ENCODE data around the gene DUSP6. TPM values are rescaled to one million over a fixed set of nuclear protein-coding genes. Genes with fewer than 3 reads are reported as not detected.

The DUSP6 gene
- total and polyA plus RNA-seq, 2 of the 13 experiments (the other 11 are each of a cell fraction or from before 2014, with no cell fraction given), result 40.9 to 161 TPM

GRCh38 chr12:89352492-89353187 is at the start of gene DUSP6 (continued):
- TF ChIP-seq ZSCAN25 (CRISPR knock-in tag; IDR thresholded peaks at IDR 0.05) (peak; percentile 91), ZNF678 (CRISPR knock-in tag; IDR thresholded peaks at IDR 0.05) (no peak), MYNN (CRISPR knock-in tag; IDR thresholded peaks at IDR 0.05; ENCODE audit: low read depth) (no peak), HNRNPK (IDR thresholded peaks at IDR 0.05; ENCODE audit: low read depth, low read length, poor library complexity, severe bottlenecking) (no peak), ZNF644 (CRISPR knock-in tag; IDR thresholded peaks at IDR 0.05; ENCODE audit: low read depth) (0 out of 2 replicates have a peak, but pooled peaks have one; percentile 7), RFX3 (CRISPR knock-in tag; IDR thresholded peaks at IDR 0.05) (peak; percentile 91), TBP (CRISPR knock-in tag; IDR thresholded peaks at IDR 0.05) (no peak), ZNF674 (CRISPR knock-in tag; IDR thresholded peaks at IDR 0.05; ENCODE audit: low read depth) (no peak), CBX1 (IDR thresholded peaks at IDR 0.05; ENCODE audit: low read depth) (peak; percentile 15), ZNF326 (CRISPR knock-in tag; IDR thresholded peaks at IDR 0.05; ENCODE audit: borderline replicate concordance) (no peak), ZSCAN9 (CRISPR knock-in tag; IDR thresholded peaks at IDR 0.05; ENCODE audit: borderline replicate concordance) (peak; percentile 43; the same call in 1 of the 2 replicates), ARNT (IDR thresholded peaks at IDR 0.05) (no peak), KLF12 (CRISPR knock-in tag; IDR thresholded peaks at IDR 0.05; ENCODE audit: borderline replicate concordance) (peak; percentile 46; the same call in 1 of the 2 replicates)
- TF ChIP-seq, protein P1, sequence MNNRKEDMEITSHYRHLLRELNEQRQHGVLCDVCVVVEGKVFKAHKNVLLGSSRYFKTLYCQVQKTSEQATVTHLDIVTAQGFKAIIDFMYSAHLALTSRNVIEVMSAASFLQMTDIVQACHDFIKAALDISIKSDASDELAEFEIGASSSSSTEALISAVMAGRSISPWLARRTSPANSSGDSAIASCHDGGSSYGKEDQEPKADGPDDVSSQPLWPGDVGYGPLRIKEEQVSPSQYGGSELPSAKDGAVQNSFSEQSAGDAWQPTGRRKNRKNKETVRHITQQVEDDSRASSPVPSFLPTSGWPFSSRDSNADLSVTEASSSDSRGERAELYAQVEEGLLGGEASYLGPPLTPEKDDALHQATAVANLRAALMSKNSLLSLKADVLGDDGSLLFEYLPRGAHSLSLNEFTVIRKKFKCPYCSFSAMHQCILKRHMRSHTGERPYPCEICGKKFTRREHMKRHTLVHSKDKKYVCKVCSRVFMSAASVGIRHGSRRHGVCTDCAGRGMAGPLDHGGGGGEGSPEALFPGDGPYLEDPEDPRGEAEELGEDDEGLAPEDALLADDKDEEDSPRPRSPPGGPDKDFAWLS (CRISPR knock-in tag; IDR thresholded peaks at IDR 0.05; ENCODE audit: borderline replicate concordance), result no peak
- TF ChIP-seq, protein P2, sequence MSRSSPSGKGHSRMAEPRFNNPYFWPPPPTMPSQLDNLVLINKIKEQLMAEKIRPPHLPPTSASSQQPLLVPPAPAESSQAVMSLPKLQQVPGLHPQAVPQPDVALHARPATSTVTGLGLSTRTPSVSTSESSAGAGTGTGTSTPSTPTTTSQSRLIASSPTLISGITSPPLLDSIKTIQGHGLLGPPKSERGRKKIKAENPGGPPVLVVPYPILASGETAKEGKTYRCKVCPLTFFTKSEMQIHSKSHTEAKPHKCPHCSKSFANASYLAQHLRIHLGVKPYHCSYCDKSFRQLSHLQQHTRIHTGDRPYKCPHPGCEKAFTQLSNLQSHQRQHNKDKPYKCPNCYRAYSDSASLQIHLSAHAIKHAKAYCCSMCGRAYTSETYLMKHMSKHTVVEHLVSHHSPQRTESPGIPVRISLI (CRISPR knock-in tag; IDR thresholded peaks at IDR 0.05; ENCODE audit: borderline replicate concordance), result peak; percentile 77; the same call in 1 of the 2 replicates
- TF ChIP-seq, protein P3, sequence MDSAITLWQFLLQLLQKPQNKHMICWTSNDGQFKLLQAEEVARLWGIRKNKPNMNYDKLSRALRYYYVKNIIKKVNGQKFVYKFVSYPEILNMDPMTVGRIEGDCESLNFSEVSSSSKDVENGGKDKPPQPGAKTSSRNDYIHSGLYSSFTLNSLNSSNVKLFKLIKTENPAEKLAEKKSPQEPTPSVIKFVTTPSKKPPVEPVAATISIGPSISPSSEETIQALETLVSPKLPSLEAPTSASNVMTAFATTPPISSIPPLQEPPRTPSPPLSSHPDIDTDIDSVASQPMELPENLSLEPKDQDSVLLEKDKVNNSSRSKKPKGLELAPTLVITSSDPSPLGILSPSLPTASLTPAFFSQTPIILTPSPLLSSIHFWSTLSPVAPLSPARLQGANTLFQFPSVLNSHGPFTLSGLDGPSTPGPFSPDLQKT (CRISPR knock-in tag; IDR thresholded peaks at IDR 0.05; ENCODE audit: borderline replicate concordance), result no peak
- TF ChIP-seq, protein P4, sequence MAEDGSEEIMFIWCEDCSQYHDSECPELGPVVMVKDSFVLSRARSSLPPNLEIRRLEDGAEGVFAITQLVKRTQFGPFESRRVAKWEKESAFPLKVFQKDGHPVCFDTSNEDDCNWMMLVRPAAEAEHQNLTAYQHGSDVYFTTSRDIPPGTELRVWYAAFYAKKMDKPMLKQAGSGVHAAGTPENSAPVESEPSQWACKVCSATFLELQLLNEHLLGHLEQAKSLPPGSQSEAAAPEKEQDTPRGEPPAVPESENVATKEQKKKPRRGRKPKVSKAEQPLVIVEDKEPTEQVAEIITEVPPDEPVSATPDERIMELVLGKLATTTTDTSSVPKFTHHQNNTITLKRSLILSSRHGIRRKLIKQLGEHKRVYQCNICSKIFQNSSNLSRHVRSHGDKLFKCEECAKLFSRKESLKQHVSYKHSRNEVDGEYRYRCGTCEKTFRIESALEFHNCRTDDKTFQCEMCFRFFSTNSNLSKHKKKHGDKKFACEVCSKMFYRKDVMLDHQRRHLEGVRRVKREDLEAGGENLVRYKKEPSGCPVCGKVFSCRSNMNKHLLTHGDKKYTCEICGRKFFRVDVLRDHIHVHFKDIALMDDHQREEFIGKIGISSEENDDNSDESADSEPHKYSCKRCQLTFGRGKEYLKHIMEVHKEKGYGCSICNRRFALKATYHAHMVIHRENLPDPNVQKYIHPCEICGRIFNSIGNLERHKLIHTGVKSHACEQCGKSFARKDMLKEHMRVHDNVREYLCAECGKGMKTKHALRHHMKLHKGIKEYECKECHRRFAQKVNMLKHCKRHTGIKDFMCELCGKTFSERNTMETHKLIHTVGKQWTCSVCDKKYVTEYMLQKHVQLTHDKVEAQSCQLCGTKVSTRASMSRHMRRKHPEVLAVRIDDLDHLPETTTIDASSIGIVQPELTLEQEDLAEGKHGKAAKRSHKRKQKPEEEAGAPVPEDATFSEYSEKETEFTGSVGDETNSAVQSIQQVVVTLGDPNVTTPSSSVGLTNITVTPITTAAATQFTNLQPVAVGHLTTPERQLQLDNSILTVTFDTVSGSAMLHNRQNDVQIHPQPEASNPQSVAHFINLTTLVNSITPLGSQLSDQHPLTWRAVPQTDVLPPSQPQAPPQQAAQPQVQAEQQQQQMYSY (CRISPR knock-in tag; IDR thresholded peaks at IDR 0.05), result peak; percentile 62; the same call in 1 of the 2 replicates
- TF ChIP-seq, protein P5, sequence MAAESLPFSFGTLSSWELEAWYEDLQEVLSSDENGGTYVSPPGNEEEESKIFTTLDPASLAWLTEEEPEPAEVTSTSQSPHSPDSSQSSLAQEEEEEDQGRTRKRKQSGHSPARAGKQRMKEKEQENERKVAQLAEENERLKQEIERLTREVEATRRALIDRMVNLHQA (CRISPR knock-in tag; IDR thresholded peaks at IDR 0.05), result no peak
- TF ChIP-seq, protein P6, sequence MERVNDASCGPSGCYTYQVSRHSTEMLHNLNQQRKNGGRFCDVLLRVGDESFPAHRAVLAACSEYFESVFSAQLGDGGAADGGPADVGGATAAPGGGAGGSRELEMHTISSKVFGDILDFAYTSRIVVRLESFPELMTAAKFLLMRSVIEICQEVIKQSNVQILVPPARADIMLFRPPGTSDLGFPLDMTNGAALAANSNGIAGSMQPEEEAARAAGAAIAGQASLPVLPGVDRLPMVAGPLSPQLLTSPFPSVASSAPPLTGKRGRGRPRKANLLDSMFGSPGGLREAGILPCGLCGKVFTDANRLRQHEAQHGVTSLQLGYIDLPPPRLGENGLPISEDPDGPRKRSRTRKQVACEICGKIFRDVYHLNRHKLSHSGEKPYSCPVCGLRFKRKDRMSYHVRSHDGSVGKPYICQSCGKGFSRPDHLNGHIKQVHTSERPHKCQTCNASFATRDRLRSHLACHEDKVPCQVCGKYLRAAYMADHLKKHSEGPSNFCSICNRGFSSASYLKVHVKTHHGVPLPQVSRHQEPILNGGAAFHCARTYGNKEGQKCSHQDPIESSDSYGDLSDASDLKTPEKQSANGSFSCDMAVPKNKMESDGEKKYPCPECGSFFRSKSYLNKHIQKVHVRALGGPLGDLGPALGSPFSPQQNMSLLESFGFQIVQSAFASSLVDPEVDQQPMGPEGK (CRISPR knock-in tag; IDR thresholded peaks at IDR 0.05), result peak; percentile 92
